ENCODE results near the gene ULK4. TPM values are rescaled to one million over a fixed set of nuclear protein-coding genes. Genes with fewer than 3 reads are reported as not detected.

The ULK4 gene
- total RNA-seq, 4 donors from 2014 or later = 2.0 to 3.0 (median 2.3) TPM

GRCh38 chr3:41259449-41260062 lies 702.3 kb downstream of the ULK4 start:
- no peak for ATAC-seq
- no peaks in the 10 kb centered on the region for H3K4me1 ChIP-seq
- intact Hi-C loops (cut with DNase I; ENCODE audit: low total_unique reads) (no loop called here), in situ Hi-C loops (cut with MboI; ENCODE audit: low sequenced_read_pairs in 4 of 4) (no loop called here)
- H3K9me3 ChIP-seq = no peaks in the 10 kb centered on the region
- no peaks in the 10 kb centered on the region for H3K27me3 ChIP-seq
- no peaks in the 10 kb centered on the region for H3K36me3 ChIP-seq
- H3K27ac ChIP-seq = no peak overlapping the region
- no peak overlapping the region for H3K4me3 ChIP-seq
- no peak for TF ChIP-seq CTCF (IDR thresholded peaks at IDR 0.05 in 4 of 5, conservative IDR thresholded peaks at IDR 0.05 in 1 of 5)
- no peak for TF ChIP-seq POLR2A (IDR thresholded peaks at IDR 0.05)
- no peak for DNase-seq

- H3K27ac ChIP-seq = no peak overlapping the region
- H3K4me1 ChIP-seq = no peaks in the 10 kb centered on the region
- in situ Hi-C loops (cut with MboI; ENCODE audit: low sequenced_read_pairs in 4 of 4) (no loop called here), intact Hi-C loops (cut with DNase I; ENCODE audit: low total_unique reads) (no loop called here)
- no peaks in the 10 kb centered on the region for H3K27me3 ChIP-seq
- ATAC-seq (no peak), DNase-seq (no peak)
- H3K36me3 ChIP-seq = no peaks in the 10 kb centered on the region
- TF ChIP-seq POLR2A (IDR thresholded peaks at IDR 0.05) (no peak), CTCF (IDR thresholded peaks at IDR 0.05 in 4 of 5, conservative IDR thresholded peaks at IDR 0.05 in 1 of 5) (no peak)
- no peak overlapping the region for H3K4me3 ChIP-seq
- H3K9me3 ChIP-seq = no peaks in the 10 kb centered on the region
Measured at GRCh38 chr3:41258239-41258800, 703.6 kb downstream of the ULK4 start.

- in situ Hi-C loops (cut with MboI; ENCODE audit: low sequenced_read_pairs in 4 of 4) = no loop called here
- DNase-seq = no peak
- Histone ChIP-seq H3K27ac (no peak overlapping the region), H3K9me3 (no peaks in the 10 kb centered on the region), H3K4me1 (no peaks in the 10 kb centered on the region), H3K4me3 (no peak overlapping the region), H3K27me3 (no peaks in the 10 kb centered on the region), H3K36me3 (no peaks in the 10 kb centered on the region)
- ATAC-seq = no peak
- TF ChIP-seq CTCF (IDR thresholded peaks at IDR 0.05 in 4 of 5, conservative IDR thresholded peaks at IDR 0.05 in 1 of 5) (no peak), POLR2A (IDR thresholded peaks at IDR 0.05) (no peak)
- intact Hi-C loops (cut with DNase I; ENCODE audit: low total_unique reads) = no loop called here
Measured at GRCh38 chr3:41251593-41251992, 710.3 kb downstream of the ULK4 start.

- Histone ChIP-seq H3K36me3 (no peaks in the 10 kb centered on the region), H3K9me3 (no peaks in the 10 kb centered on the region), H3K4me3 (no peak overlapping the region), H3K27me3 (no peaks in the 10 kb centered on the region), H3K27ac (no peak overlapping the region), H3K4me1 (no peaks in the 10 kb centered on the region)
- TF ChIP-seq CTCF (IDR thresholded peaks at IDR 0.05 in 4 of 5, conservative IDR thresholded peaks at IDR 0.05 in 1 of 5) = no peak
- TF ChIP-seq POLR2A (IDR thresholded peaks at IDR 0.05) = no peak
- ATAC-seq (no peak), DNase-seq (no peak)
- intact Hi-C loops (cut with DNase I; ENCODE audit: low total_unique reads) = no loop called here
- in situ Hi-C loops (cut with MboI; ENCODE audit: low sequenced_read_pairs in 4 of 4) = no loop called here
Measured at GRCh38 chr3:41250825-41251224, 711.1 kb downstream of the ULK4 start.

GRCh38 chr3:41249318-41249717 lies 712.6 kb downstream of the ULK4 start:
- Histone ChIP-seq H3K36me3 (no peaks in the 10 kb centered on the region), H3K27me3 (no peaks in the 10 kb centered on the region), H3K9me3 (no peaks in the 10 kb centered on the region), H3K27ac (no peak overlapping the region), H3K4me3 (no peak overlapping the region), H3K4me1 (no peaks in the 10 kb centered on the region)
- ATAC-seq (no peak), DNase-seq (no peak)
- intact Hi-C loops (cut with DNase I; ENCODE audit: low total_unique reads) (no loop called here), in situ Hi-C loops (cut with MboI; ENCODE audit: low sequenced_read_pairs in 4 of 4) (no loop called here)
- no peak for TF ChIP-seq CTCF (IDR thresholded peaks at IDR 0.05 in 4 of 5, conservative IDR thresholded peaks at IDR 0.05 in 1 of 5)
- TF ChIP-seq POLR2A (IDR thresholded peaks at IDR 0.05) = no peak

Data from gastrocnemius medialis (tissue), 4 donors.